Vein endothelial cell (primary cell): ENCODE data around the gene ZNF672. TPM values are rescaled to one million over a fixed set of nuclear protein-coding genes. Genes with fewer than 3 reads are reported as not detected.

Source experiments
- small RNA-seq: library from RNA; depleted of rRNA; stranded (forward); fragments of <200 nt; gene quantifications from one replicate; pipeline ENCODE3, GENCODE V24; 2012
- total RNA-seq: library from RNA; depleted of rRNA; stranded (reverse); fragments of >200 nt; gene quantifications from 2 replicates; pipeline ENCODE4 v1.2.3, GENCODE V29; 2012

The ZNF672 gene
- 20.5 and 22.9 TPM in 2 replicates for total RNA-seq

GRCh38 chr1:248837781-248838356, at the start of gene ZNF672:
TSS of gene ZNF672 (plus strand) at chr1:248838224. CDS start at chr1:248847275, 9,051 bp downstream.

GRCh38 chr1:248825909-248826760, 11.9 kb upstream of the ZNF672 start, which contains the start of gene SH3BP5L:
TSS of gene SH3BP5L (minus strand) at chr1:248825915. CDS start at chr1:248824935, 980 bp downstream.

GRCh38 chr1:248858891-248859889, 21.2 kb downstream of the ZNF672 start, which contains the start of gene ZNF692:
TSS of gene ZNF692 (minus strand) at chr1:248859085. CDS start at chr1:248858309, 776 bp downstream.

Small RNAs within 50 kb of the gene (small RNA-seq; reads per million reads assigned to genes)
- not detected for gene MIR3124

Other genes with a start within 250 kb of the ZNF672 start
- gene OR2T10, start 240.5 kb upstream of the ZNF672 start, total RNA-seq: not detected in 2 replicates
- gene OR2T11, start 203.1 kb upstream of the ZNF672 start, total RNA-seq: not detected in 2 replicates
- gene OR2T35, start 192.9 kb upstream of the ZNF672 start, total RNA-seq: not detected in 2 replicates
- gene OR2T27, start 182.7 kb upstream of the ZNF672 start, total RNA-seq: not detected in 2 replicates
- not detected in 2 replicates for gene OR14I1, start 135.5 kb upstream of the ZNF672 start, total RNA-seq
- gene LYPD8, start 82.5 kb upstream of the ZNF672 start, total RNA-seq: not detected in 2 replicates
- 24.8 TPM in 2 replicates for gene SH3BP5L, start 12.3 kb upstream of the ZNF672 start, total RNA-seq
- 14.2 and 14.4 TPM in 2 replicates for gene ZNF692, start 20.9 kb downstream of the ZNF672 start, total RNA-seq
- 4.6 and 6.2 TPM in 2 replicates for gene PGBD2, start 68.0 kb downstream of the ZNF672 start, total RNA-seq